Panc1 (cell line): Measurements from ENCODE around the gene NTSR2. TPM values are rescaled to one million over a fixed set of nuclear protein-coding genes. Genes with fewer than 3 reads are reported as not detected.

Source experiments
- ATAC-seq: fragments of 200-7000 bp; cut with Tn5 transposase; 2 replicates; pipeline ENCODE4 v1.9.1; 2020; ENCODE audit warnings: mild to moderate bottlenecking, moderate library complexity
- BruUV-seq: library from RNA; stranded (reverse); fragments of 400-500 nt; replicated peaks from 2 replicates; lab custom pipeline; 2021; lab: Mats Ljungman, UMichigan
- CTCF ChIA-PET: fragments of 300-600 bp; sonication (Branson Sonifier 250); formaldehyde crosslinking; loops from one replicate; lab custom pipeline; 2022; ENCODE audit warnings: antibody characterized with exemption; lab: Charles Lee
- POLR2A ChIA-PET: fragments of 300-600 bp; sonication (Branson Sonifier 250); formaldehyde crosslinking; loops from one replicate; lab custom pipeline; 2022; ENCODE audit warnings: antibody characterized with exemption; lab: Charles Lee
- DNase-seq: peaks from one replicate; pipeline ENCODE4 v3.0.0-alpha.2; 2010; ENCODE audit warnings: low read depth, low spot score
- H3K27ac ChIP-seq: 2 replicates; pipeline ENCODE4 v1.5.1; 2011; ENCODE audit warnings: mild to moderate bottlenecking, low read length, inconsistent platforms
- H3K27me3 ChIP-seq: fragments of 200-500 bp; sonication (Bioruptor generic); 2 replicates; pipeline ENCODE4 v1.6.0; 2014; ENCODE audit warnings: low read length, inconsistent platforms; ENCODE audit not compliant: control insufficient read depth, insufficient read depth
- H3K36me3 ChIP-seq: fragments of 200-500 bp; sonication (Bioruptor generic); 2 replicates; pipeline ENCODE4 v1.5.1; 2014; ENCODE audit warnings: inconsistent platforms, mild to moderate bottlenecking, low read length, moderate library complexity; ENCODE audit not compliant: control insufficient read depth, insufficient read depth
- H3K4me1 ChIP-seq: 2 replicates; pipeline ENCODE4 v1.5.1; 2011; ENCODE audit warnings: inconsistent platforms, mild to moderate bottlenecking, low read length, moderate library complexity; ENCODE audit not compliant: control insufficient read depth, insufficient read depth
- H3K4me3 ChIP-seq, 2 experiments: 2 replicates each; pipeline ENCODE4 v1.5.1; 2011 to 2012; ENCODE audit warnings: low read depth in 2 of 2, low read length in 2 of 2, mild to moderate bottlenecking in 2 of 2, inconsistent platforms in 1 of 2, moderate library complexity in 1 of 2
- H3K9me3 ChIP-seq: fragments of 200-500 bp; sonication (Bioruptor generic); 2 replicates; pipeline ENCODE4 v1.5.1; 2014; ENCODE audit warnings: low read depth, mild to moderate bottlenecking, inconsistent platforms, low read length, moderate library complexity; ENCODE audit not compliant: control insufficient read depth, insufficient read depth
- CTCF ChIP-seq: fragments of 450-650 bp; IDR thresholded peaks from 2 replicates; pipeline ENCODE4 v1.5.1; 2017; ENCODE audit warnings: mild to moderate bottlenecking
- POLR2AphosphoS5 ChIP-seq: IDR thresholded peaks from 2 replicates; pipeline ENCODE4 v1.6.1; 2012; ENCODE audit warnings: mild to moderate bottlenecking, low read depth, low read length, moderate library complexity
- REST ChIP-seq, 2 experiments: IDR thresholded peaks; 2 replicates each; pipeline ENCODE4 v1.6.1; 2011 to 2012; ENCODE audit warnings: low read depth in 2 of 2, control low read depth in 1 of 2, low read length in 1 of 2, mild to moderate bottlenecking in 1 of 2, moderate library complexity in 1 of 2; ENCODE audit not compliant: insufficient read depth in 1 of 2
- SIN3A ChIP-seq: IDR thresholded peaks from 2 replicates; pipeline ENCODE4 v1.6.1; 2012; ENCODE audit warnings: low read depth, mild to moderate bottlenecking, low read length, moderate library complexity, borderline replicate concordance; ENCODE audit not compliant: insufficient read depth
- TCF7L2 ChIP-seq: IDR thresholded peaks from 2 replicates; pipeline ENCODE4 v1.6.1; 2011; ENCODE audit warnings: mild to moderate bottlenecking, low read depth, low read length, inconsistent platforms
- in situ Hi-C: cut with HindIII; loops from 2 replicates; pipeline ENCODE4 v1.10.0; 2016; ENCODE audit warnings: low sequenced_read_pairs, low pct_unique_long_range_greater_than_20kb
- intact Hi-C: fragments of 100-400 bp; cut with micrococcal nuclease; formaldehyde crosslinking; loops from one replicate; pipeline ENCODE4 v1.10.0; 2022; ENCODE audit not compliant: unreplicated experiment
- total RNA-seq: library from RNA; stranded (reverse); gene quantifications from one replicate; pipeline ENCODE4 v1.2.1, GENCODE V29; 2021; ENCODE audit not compliant: unreplicated experiment

Gene NTSR2
- total RNA-seq, 1 experiment from 2014 or later, result 0.15 TPM

- BruUV-seq, result no TSS peak
- no peaks in the 10 kb centered on the region for H3K36me3 ChIP-seq
- no peak for DNase-seq
- H3K27me3 ChIP-seq, result no peaks in the 10 kb centered on the region; the same call in 1 of the 2 replicates
- H3K9me3 ChIP-seq, result no peaks in the 10 kb centered on the region
- ChIA-PET POLR2A (no interaction called here), CTCF (no interaction called here)
- intact Hi-C loops (loop anchor here (5.0 kb wide), 1 partner anchor 205 kb away; no protein-coding TSS in a partner anchor), in situ Hi-C loops (no loop called here)
- no peak for TF ChIP-seq POLR2AphosphoS5
- TF ChIP-seq CTCF, result peak; percentile 96
- H3K4me3 ChIP-seq, result no peak overlapping the region
- H3K27ac ChIP-seq, result no peak overlapping the region
- peak; percentile 65 for ATAC-seq
- H3K4me1 ChIP-seq, result no peaks in the 10 kb centered on the region
These were observed 12.0 kb upstream of the NTSR2 start for GRCh38 chr2:11681722-11682589.

GRCh38 chr2:11680901-11681721 is 11.1 kb upstream of the NTSR2 start:
- no peak overlapping the region for H3K27ac ChIP-seq
- H3K4me3 ChIP-seq, result no peak overlapping the region
- DNase-seq (no peak), ATAC-seq (no peak)
- in situ Hi-C loops (no loop called here), intact Hi-C loops (loop anchor here (5.0 kb wide), 1 partner anchor 204 kb away; no protein-coding TSS in a partner anchor)
- H3K9me3 ChIP-seq, result no peaks in the 10 kb centered on the region
- H3K4me1 ChIP-seq, result no peaks in the 10 kb centered on the region
- no peaks in the 10 kb centered on the region; the same call in 1 of the 2 replicates for H3K27me3 ChIP-seq
- POLR2A ChIA-PET, result no interaction called here
- no peak for TF ChIP-seq TCF7L2
- no peak for TF ChIP-seq CTCF
- TF ChIP-seq POLR2AphosphoS5, result no peak
- CTCF ChIA-PET, result no interaction called here
- H3K36me3 ChIP-seq, result no peaks in the 10 kb centered on the region
- BruUV-seq, result no TSS peak

- Histone ChIP-seq H3K4me1 (no peaks in the 10 kb centered on the region; the same call in 1 of the 2 replicates), H3K27me3 (no peaks in the 10 kb centered on the region; the same call in 1 of the 2 replicates), H3K4me3 (no peak overlapping the region), H3K27ac (no peak overlapping the region), H3K9me3 (no peaks in the 10 kb centered on the region), H3K36me3 (no peaks in the 10 kb centered on the region)
- no peak; the same call in 1 of the 2 replicates for ATAC-seq
- CTCF ChIA-PET, result no interaction called here
- POLR2A ChIA-PET, result no interaction called here
- no TSS peak for BruUV-seq
- DNase-seq, result no peak
- TF ChIP-seq CTCF, result no peak
- TF ChIP-seq REST (IDR thresholded peaks at IDR 0.05; ENCODE audit: insufficient read depth in 1 of 2, low read depth in 2 of 2, low read length in 1 of 2), result no peak
- TF ChIP-seq TCF7L2, result no peak
- TF ChIP-seq SIN3A, result no peak
- no peak for TF ChIP-seq POLR2AphosphoS5
- intact Hi-C loops (loop anchor here (5.0 kb wide), 1 partner anchor 203 kb away; no protein-coding TSS in a partner anchor), in situ Hi-C loops (no loop called here)
These were observed 10.3 kb upstream of the NTSR2 start for GRCh38 chr2:11680182-11680900.
